ENCODE data around the gene ZNF22. TPM values are rescaled to one million over a fixed set of nuclear protein-coding genes. Genes with fewer than 3 reads are reported as not detected.

Gene ZNF22
- total and polyA plus RNA-seq, 2 of the 8 experiments (the other 6 are each of a cell fraction or from before 2014, with no cell fraction given) = 18.2 to 45.2 TPM

DNA sequence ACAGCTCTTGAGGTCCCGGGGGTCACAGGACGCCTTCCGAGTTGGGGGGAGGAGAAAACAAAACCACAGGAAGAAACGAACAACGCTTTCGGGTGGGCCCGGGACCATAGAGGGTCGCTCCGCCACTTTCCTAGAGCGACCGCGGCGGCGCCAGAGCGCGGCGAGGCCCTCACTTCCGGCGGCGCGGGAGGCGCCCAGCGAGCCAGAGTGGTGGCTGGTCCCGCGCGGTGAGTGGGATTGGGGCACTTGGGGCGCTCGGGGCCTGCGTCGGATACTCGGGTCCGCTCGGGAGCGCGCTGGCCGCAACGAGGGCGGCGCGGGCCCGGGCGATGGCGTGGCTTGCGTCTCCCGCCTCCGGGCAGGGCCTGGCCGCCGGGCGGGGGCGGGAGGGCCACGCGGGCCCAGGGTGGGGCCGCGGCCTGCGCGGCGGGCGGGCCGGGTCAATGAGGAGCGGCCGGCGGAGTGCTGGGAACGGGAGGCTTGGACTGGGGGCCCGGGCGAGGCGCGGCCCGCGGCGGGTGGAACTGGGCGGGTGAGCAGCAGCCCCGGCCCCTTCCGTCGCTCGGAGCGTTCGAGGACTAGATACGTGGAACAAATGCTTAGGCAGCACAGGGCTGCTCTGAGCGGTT lies at the start of gene ZNF22 (continued):
- TF ChIP-seq CTBP2 (IDR thresholded peaks at IDR 0.05; ENCODE audit: borderline replicate concordance, insufficient read depth, insufficient read length, low read length) = no peak
- TF ChIP-seq EP300 (IDR thresholded peaks at IDR 0.05; ENCODE audit: borderline replicate concordance in 1 of 2, low read depth in 2 of 2, low read length in 2 of 2) = no peak
- TF ChIP-seq TAF1 (IDR thresholded peaks at IDR 0.05; ENCODE audit: low read depth, low read length) = peak; percentile 93
- peak; percentile 59 for TF ChIP-seq SP2 (IDR thresholded peaks at IDR 0.05; ENCODE audit: low read length)
- no peak for TF ChIP-seq SIRT6 (IDR thresholded peaks at IDR 0.05; ENCODE audit: low read length)
- TF ChIP-seq, protein P1, sequence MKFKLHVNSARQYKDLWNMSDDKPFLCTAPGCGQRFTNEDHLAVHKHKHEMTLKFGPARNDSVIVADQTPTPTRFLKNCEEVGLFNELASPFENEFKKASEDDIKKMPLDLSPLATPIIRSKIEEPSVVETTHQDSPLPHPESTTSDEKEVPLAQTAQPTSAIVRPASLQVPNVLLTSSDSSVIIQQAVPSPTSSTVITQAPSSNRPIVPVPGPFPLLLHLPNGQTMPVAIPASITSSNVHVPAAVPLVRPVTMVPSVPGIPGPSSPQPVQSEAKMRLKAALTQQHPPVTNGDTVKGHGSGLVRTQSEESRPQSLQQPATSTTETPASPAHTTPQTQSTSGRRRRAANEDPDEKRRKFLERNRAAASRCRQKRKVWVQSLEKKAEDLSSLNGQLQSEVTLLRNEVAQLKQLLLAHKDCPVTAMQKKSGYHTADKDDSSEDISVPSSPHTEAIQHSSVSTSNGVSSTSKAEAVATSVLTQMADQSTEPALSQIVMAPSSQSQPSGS (IDR thresholded peaks at IDR 0.05; ENCODE audit: low read length) = no peak
- TF ChIP-seq SRF (IDR thresholded peaks at IDR 0.05; ENCODE audit: low read depth, low read length) = no peak
- TF ChIP-seq RAD21 (IDR thresholded peaks at IDR 0.05 in 1 of 2, conservative IDR thresholded peaks at IDR 0.05 in 1 of 2; ENCODE audit: low read depth in 2 of 2, low read length in 2 of 2) = no peak
- no peak for TF ChIP-seq ASH2L (IDR thresholded peaks at IDR 0.05; ENCODE audit: low read length)
- no peak for TF ChIP-seq YY1 (IDR thresholded peaks at IDR 0.05; ENCODE audit: low read depth, low read length)
- no peak for TF ChIP-seq RNF2 (IDR thresholded peaks at IDR 0.05; ENCODE audit: borderline replicate concordance, low read depth, low read length, missing control alignments, poor library complexity, severe bottlenecking)
- no peak for TF ChIP-seq SIN3A (conservative IDR thresholded peaks at IDR 0.05 in 1 of 2, IDR thresholded peaks at IDR 0.05 in 1 of 2; ENCODE audit: low read depth in 1 of 2, low read length in 2 of 2)
- TF ChIP-seq BRCA1 (IDR thresholded peaks at IDR 0.05; ENCODE audit: low read depth, low read length) = no peak
- no peak for TF ChIP-seq MAFK (IDR thresholded peaks at IDR 0.05; ENCODE audit: low read depth, low read length)
- TF ChIP-seq POLR2A (IDR thresholded peaks at IDR 0.05; ENCODE audit: control extremely low read depth in 1 of 2, low read depth in 2 of 2, low read length in 2 of 2) = peak in 1 of 2 experiments; percentile 86; a peak in 2 of 3 replicates
- no peak for TF ChIP-seq BCL11A (IDR thresholded peaks at IDR 0.05; ENCODE audit: low read depth in 2 of 2, low read length in 2 of 2)
- TF ChIP-seq JUN (IDR thresholded peaks at IDR 0.05; ENCODE audit: low read depth, low read length) = no peak
- TF ChIP-seq, protein P2, sequence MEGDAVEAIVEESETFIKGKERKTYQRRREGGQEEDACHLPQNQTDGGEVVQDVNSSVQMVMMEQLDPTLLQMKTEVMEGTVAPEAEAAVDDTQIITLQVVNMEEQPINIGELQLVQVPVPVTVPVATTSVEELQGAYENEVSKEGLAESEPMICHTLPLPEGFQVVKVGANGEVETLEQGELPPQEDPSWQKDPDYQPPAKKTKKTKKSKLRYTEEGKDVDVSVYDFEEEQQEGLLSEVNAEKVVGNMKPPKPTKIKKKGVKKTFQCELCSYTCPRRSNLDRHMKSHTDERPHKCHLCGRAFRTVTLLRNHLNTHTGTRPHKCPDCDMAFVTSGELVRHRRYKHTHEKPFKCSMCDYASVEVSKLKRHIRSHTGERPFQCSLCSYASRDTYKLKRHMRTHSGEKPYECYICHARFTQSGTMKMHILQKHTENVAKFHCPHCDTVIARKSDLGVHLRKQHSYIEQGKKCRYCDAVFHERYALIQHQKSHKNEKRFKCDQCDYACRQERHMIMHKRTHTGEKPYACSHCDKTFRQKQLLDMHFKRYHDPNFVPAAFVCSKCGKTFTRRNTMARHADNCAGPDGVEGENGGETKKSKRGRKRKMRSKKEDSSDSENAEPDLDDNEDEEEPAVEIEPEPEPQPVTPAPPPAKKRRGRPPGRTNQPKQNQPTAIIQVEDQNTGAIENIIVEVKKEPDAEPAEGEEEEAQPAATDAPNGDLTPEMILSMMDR (IDR thresholded peaks at IDR 0.05; ENCODE audit: control extremely low read depth in 1 of 3, insufficient read depth in 1 of 3, low read depth in 1 of 3, low read length in 3 of 3) = no peak
- TF ChIP-seq KDM5A (IDR thresholded peaks at IDR 0.05; ENCODE audit: low read length) = no peak
- TF ChIP-seq SP1 (IDR thresholded peaks at IDR 0.05; ENCODE audit: low read depth, low read length) = no peak
